Immature natural killer cell (primary cell): Measurements from ENCODE around the gene IQCH. TPM values are rescaled to one million over a fixed set of nuclear protein-coding genes. Genes with fewer than 3 reads are reported as not detected.
"Not testable (repeated sequence)": the region's sequence is repeated elsewhere in the genome, so short reads cannot be mapped to it uniquely, and the experiment has no call there.

Source experiments
- DNase-seq, 3 donors: peaks; one replicate each; pipeline ENCODE4 v3.0.0; 2022; ENCODE audit warnings: mixed read lengths in 1 of 3
- H3K27ac Mint-ChIP-seq, 6 donors: one replicate each; pipeline ENCODE4 v1.8.0; 2020; ENCODE audit warnings: mixed read lengths in 6 of 6, mild to moderate bottlenecking in 5 of 6, inconsistent platforms in 4 of 6, moderate library complexity in 3 of 6
- H3K27me3 Mint-ChIP-seq, 3 donors: one replicate each; pipeline ENCODE4 v1.8.0; 2020 to 2021; ENCODE audit warnings: low read depth in 3 of 3, mild to moderate bottlenecking in 3 of 3, mixed read lengths in 3 of 3, moderate library complexity in 3 of 3, inconsistent platforms in 1 of 3
- H3K36me3 Mint-ChIP-seq, 3 donors: one replicate each; pipeline ENCODE4 v1.8.0; 2020; ENCODE audit warnings: mixed read lengths in 3 of 3, inconsistent platforms in 2 of 3, mild to moderate bottlenecking in 2 of 3
- H3K4me1 Mint-ChIP-seq, 2 donors: one replicate each; pipeline ENCODE4 v1.8.0; 2020; ENCODE audit warnings: inconsistent platforms in 2 of 2, mild to moderate bottlenecking in 2 of 2, mixed read lengths in 2 of 2, moderate library complexity in 1 of 2
- H3K4me3 Mint-ChIP-seq, 5 donors: one replicate each; pipeline ENCODE4 v1.8.0; 2020; ENCODE audit warnings: mild to moderate bottlenecking in 5 of 5, mixed read lengths in 5 of 5, inconsistent platforms in 3 of 5, moderate library complexity in 3 of 5
- H3K9me3 Mint-ChIP-seq, 6 donors: one replicate each; pipeline ENCODE4 v1.8.0; 2020; ENCODE audit warnings: mild to moderate bottlenecking in 6 of 6, mixed read lengths in 6 of 6, inconsistent platforms in 4 of 6, moderate library complexity in 3 of 6
- polyA plus RNA-seq, 3 donors: library from polyadenylated mRNA; unstranded; fragments of 300-500 nt; fragmentation: Illumina TruSeq; gene quantifications; one replicate each; pipeline ENCODE4 v1.2.3, GENCODE V29; 2021

IQCH gene
- polyA plus RNA-seq, 3 donors from 2014 or later: 0.27 to 0.70 TPM; not detected in 1

DNA sequence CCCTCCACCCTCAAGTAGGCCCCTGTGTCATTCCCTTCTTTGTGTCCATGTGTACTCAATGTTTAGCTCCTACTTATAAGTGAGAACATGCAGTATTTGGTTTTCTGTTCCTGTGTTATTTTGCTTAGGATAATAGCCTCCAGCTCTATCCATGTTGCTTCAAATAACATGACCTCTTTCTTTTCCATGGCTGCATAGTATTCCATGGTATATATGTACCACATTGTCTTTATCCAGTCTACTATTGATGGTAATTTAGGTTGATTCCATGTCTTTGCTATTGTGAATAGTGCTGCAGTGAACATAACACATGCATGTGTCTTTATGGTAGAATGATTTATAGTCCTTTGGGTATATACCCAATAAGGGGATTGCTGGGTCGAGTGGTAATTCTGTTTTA is 109.1 kb downstream of the IQCH start:
- H3K9me3 Mint-ChIP-seq, H3K36me3 Mint-ChIP-seq, H3K4me1 Mint-ChIP-seq, H3K27me3 Mint-ChIP-seq, DNase-seq, H3K27ac Mint-ChIP-seq, H3K4me3 Mint-ChIP-seq: not testable (repeated sequence)

- Mint-ChIP-seq H3K4me1 (no peaks in the 10 kb centered on the region), H3K36me3 (no peaks in the 10 kb centered on the region), H3K9me3 (no peaks in the 10 kb centered on the region), H3K27ac (no peak overlapping the region), H3K27me3 (peaks cover 0 to 4% (median 4%) of the 10 kb centered on the region in 3 donors), H3K4me3 (no peak overlapping the region)
- DNase-seq: no peak
Observed at GRCh38 chr15:67365994-67366393, 111.4 kb downstream of the IQCH start.

DNA sequence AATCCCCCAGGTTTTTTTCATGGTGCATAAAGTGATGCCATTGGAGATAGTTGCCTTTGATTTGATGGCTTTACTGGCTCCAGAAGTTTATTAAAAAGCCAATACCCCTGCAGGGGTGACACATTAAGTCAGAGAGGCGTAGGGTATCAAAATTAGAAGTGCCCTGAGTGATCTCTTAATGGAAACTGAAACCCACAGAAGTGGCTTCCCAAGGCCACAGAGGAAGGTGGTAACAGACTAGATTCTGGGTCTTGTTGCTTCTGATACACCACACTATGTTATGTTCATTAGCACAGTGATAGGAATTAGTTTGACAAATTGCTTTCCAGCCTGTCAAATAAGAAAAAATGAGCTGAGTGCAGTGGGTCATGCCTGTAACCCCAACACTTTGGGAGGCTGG is 112.3 kb downstream of the IQCH start:
- Mint-ChIP-seq H3K4me3 (no peak overlapping the region), H3K36me3 (no peaks in the 10 kb centered on the region), H3K27ac (no peak overlapping the region), H3K27me3 (peaks cover 0 to 4% (median 4%) of the 10 kb centered on the region in 3 donors), H3K4me1 (no peaks in the 10 kb centered on the region), H3K9me3 (no peaks in the 10 kb centered on the region)
- DNase-seq: no peak

GRCh38 chr15:67369359-67369998 is 114.9 kb downstream of the IQCH start:
- no peaks in the 10 kb centered on the region for H3K4me1 Mint-ChIP-seq
- H3K36me3 Mint-ChIP-seq: no peaks in the 10 kb centered on the region
- H3K27me3 Mint-ChIP-seq: peaks cover 0 to 4% (median 2%) of the 10 kb centered on the region in 3 donors
- no peak for DNase-seq
- H3K27ac Mint-ChIP-seq: no peak overlapping the region
- no peaks in the 10 kb centered on the region for H3K9me3 Mint-ChIP-seq
- H3K4me3 Mint-ChIP-seq: no peak overlapping the region

DNA sequence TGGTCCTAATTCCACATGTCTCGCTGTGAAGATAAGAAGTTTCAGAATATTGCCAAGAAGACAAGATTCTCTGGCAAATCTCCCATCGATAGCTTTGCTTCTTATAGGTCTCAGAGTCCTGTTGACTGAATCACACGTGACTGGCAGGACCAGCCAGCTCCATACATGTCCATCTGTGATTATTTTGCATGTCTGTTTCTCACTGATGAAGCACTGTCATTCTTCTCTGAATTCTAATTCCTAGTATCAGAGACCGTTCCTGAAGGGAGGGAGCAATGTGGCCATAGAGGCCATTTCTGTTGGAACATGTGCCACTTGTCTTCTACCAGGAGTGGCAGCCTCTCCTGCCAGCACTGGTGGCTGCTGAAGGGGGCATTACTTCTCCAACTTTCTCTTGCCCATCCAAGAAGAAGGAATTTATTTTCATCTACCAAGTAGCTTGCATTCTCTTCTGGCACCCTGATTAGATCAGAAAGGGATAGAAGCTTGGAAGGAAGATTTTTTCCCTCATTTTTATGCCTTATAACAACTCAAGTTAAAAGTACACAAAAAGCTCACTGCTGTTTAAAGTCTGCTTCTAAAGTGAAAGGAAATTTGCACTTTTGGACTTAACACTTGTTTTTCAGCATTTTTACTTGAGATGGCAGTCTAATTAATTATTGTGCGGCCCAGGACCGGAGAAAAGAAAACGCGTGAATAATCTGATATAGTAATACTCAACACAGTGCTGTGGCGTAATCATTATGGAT is 115.8 kb downstream of the IQCH start:
- H3K9me3 Mint-ChIP-seq: no peaks in the 10 kb centered on the region
- H3K27ac Mint-ChIP-seq: no peak overlapping the region
- DNase-seq: no peak
- no peaks in the 10 kb centered on the region for H3K36me3 Mint-ChIP-seq
- H3K4me1 Mint-ChIP-seq: no peaks in the 10 kb centered on the region
- peaks cover 0 to 4% (median 2%) of the 10 kb centered on the region in 3 donors for H3K27me3 Mint-ChIP-seq
- no peak overlapping the region for H3K4me3 Mint-ChIP-seq

DNA sequence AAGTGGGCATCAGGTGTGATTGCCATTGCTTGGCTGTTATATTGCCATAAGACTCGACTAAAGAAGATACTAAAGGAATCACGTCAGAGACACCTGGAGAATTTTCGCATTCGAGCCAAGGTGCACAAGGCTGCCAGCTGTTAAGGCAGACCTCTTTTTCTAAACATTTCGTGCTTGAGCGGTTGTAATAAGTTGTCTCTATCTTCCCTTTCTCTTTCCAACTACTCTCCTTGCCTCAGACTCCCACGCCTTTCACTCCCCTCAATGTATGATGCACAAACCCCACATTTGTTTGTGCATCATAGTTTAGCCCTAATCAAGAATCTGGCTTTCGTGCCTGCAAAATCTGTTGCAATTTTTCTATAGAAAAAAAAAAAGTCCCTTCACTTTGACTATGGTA is 118.0 kb downstream of the IQCH start:
- Mint-ChIP-seq H3K27me3 (no peaks in the 10 kb centered on the region), H3K9me3 (no peaks in the 10 kb centered on the region), H3K4me3 (no peak overlapping the region), H3K4me1 (no peaks in the 10 kb centered on the region), H3K36me3 (no peaks in the 10 kb centered on the region), H3K27ac (no peak overlapping the region)
- DNase-seq: no peak

DNA sequence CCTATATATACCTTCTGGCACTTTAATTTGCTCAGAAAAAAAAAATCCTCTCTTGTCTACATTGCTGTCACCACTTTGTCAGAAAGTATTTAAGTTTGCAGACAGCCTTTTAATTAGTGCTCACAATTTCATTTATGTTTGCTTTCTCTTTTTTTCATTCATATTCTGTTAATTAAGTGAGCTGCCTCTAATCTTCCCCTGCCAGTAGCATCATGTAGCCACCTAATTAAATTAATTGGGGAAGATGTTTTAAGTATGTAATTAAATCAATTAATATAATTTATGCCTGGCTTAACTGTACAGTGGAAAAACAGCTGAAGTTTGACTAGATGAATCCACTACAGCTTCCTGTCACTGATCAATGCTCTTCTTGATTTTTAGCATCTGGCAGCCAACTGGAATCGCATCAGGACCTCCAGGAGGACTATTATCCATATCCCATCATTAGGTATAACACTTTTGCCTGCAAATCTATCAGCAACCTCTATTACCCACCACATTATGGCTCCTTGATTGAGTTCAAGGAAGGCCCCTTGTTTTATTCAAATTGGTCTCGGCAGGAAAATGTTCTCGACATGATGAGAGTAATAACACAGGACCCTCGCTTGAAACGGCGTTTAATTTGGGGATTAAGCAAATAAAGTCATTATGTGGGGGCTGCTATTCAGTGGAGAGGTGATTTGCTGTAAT is 118.5 kb downstream of the IQCH start:
- H3K27me3 Mint-ChIP-seq: no peaks in the 10 kb centered on the region
- H3K36me3 Mint-ChIP-seq: no peaks in the 10 kb centered on the region
- no peak overlapping the region for H3K27ac Mint-ChIP-seq
- no peaks in the 10 kb centered on the region for H3K4me1 Mint-ChIP-seq
- no peak overlapping the region for H3K4me3 Mint-ChIP-seq
- no peak for DNase-seq
- H3K9me3 Mint-ChIP-seq: no peaks in the 10 kb centered on the region

GRCh38 chr15:67373971-67374370 is 119.4 kb downstream of the IQCH start:
- no peak overlapping the region for H3K27ac Mint-ChIP-seq
- no peaks in the 10 kb centered on the region for H3K9me3 Mint-ChIP-seq
- H3K36me3 Mint-ChIP-seq: no peaks in the 10 kb centered on the region
- no peak for DNase-seq
- H3K27me3 Mint-ChIP-seq: no peaks in the 10 kb centered on the region
- no peak overlapping the region for H3K4me3 Mint-ChIP-seq
- H3K4me1 Mint-ChIP-seq: no peaks in the 10 kb centered on the region

GRCh38 chr15:67379530-67379929 is 124.9 kb downstream of the IQCH start:
- DNase-seq: no peak
- peaks cover 0 to 6% (median 0%) of the 10 kb centered on the region in 3 donors for H3K27me3 Mint-ChIP-seq
- no peaks in the 10 kb centered on the region for H3K36me3 Mint-ChIP-seq
- H3K9me3 Mint-ChIP-seq: no peaks in the 10 kb centered on the region
- H3K4me1 Mint-ChIP-seq: no peaks in the 10 kb centered on the region
- H3K27ac Mint-ChIP-seq: no peak overlapping the region
- no peak overlapping the region for H3K4me3 Mint-ChIP-seq

DNA sequence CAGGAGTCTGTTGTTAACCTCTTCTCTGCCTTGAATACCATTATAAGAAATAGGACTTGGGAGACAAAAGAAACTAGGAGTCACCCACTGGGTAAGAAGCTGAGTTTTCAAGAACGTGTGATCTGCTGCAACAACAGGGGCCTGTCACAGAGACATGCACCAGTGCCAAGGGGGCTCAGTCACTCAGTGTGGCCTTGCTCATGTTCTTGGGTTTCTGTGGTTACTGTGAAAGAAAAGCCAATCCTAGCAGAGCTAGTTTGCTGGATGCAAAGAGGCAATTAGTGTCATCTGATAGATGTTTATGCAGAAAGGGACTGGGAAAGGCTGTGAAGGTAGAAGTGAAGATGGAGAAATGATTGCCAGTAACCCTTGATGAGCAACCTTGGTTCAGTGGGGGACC is 126.3 kb downstream of the IQCH start:
- Mint-ChIP-seq H3K36me3 (no peaks in the 10 kb centered on the region), H3K27ac (no peak overlapping the region), H3K9me3 (no peaks in the 10 kb centered on the region), H3K4me1 (no peaks in the 10 kb centered on the region), H3K27me3 (peaks cover 0 to 9% (median 0%) of the 10 kb centered on the region in 3 donors), H3K4me3 (no peak overlapping the region)
- DNase-seq: no peak

- H3K27me3 Mint-ChIP-seq: peaks cover 0 to 9% (median 0%) of the 10 kb centered on the region in 3 donors
- no peaks in the 10 kb centered on the region for H3K9me3 Mint-ChIP-seq
- no peak overlapping the region for H3K4me3 Mint-ChIP-seq
- no peak overlapping the region for H3K27ac Mint-ChIP-seq
- H3K36me3 Mint-ChIP-seq: no peaks in the 10 kb centered on the region
- no peaks in the 10 kb centered on the region for H3K4me1 Mint-ChIP-seq
- DNase-seq: no peak
Observed at GRCh38 chr15:67381416-67382045, 126.9 kb downstream of the IQCH start.

GRCh38 chr15:67382723-67383122 is 128.1 kb downstream of the IQCH start:
- Mint-ChIP-seq H3K4me3 (no peak overlapping the region), H3K27ac (no peak overlapping the region), H3K36me3 (no peaks in the 10 kb centered on the region), H3K27me3 (peaks cover 0 to 9% (median 0%) of the 10 kb centered on the region in 3 donors), H3K4me1 (no peaks in the 10 kb centered on the region), H3K9me3 (no peaks in the 10 kb centered on the region)
- no peak for DNase-seq

- Mint-ChIP-seq H3K27me3 (peaks cover 0 to 9% (median 1%) of the 10 kb centered on the region in 3 donors), H3K4me3 (no peak overlapping the region), H3K36me3 (no peaks in the 10 kb centered on the region), H3K27ac (no peak overlapping the region), H3K9me3 (no peaks in the 10 kb centered on the region), H3K4me1 (no peaks in the 10 kb centered on the region)
- DNase-seq: no peak
Observed at GRCh38 chr15:67383899-67384298, 129.3 kb downstream of the IQCH start.

DNA sequence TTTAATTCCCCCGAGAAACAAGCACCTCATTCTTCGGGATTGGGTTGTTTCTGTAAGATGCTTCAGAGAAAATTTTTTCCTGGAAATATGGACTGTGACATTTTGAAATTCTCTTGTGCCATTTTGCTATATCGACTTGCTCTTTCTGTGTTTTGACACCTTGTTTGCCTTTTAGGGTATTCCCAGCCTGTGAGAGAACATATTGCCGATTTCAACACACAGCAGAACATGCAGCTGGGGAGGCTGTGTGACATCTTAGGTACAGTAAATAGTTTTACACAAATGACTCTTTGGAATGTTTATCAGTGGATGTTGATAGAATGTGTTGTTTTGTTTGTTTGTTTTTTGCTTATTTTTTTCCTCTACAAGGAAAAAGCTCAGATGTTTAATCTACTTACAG is 130.2 kb downstream of the IQCH start:
- H3K4me1 Mint-ChIP-seq: no peaks in the 10 kb centered on the region
- H3K27ac Mint-ChIP-seq: no peak overlapping the region
- no peak overlapping the region for H3K4me3 Mint-ChIP-seq
- no peaks in the 10 kb centered on the region for H3K36me3 Mint-ChIP-seq
- peaks cover 1 to 9% (median 2%) of the 10 kb centered on the region in 3 donors for H3K27me3 Mint-ChIP-seq
- H3K9me3 Mint-ChIP-seq: no peaks in the 10 kb centered on the region
- no peak for DNase-seq
